ENCODE results near the gene SNAPC5. TPM values are rescaled to one million over a fixed set of nuclear protein-coding genes. Genes with fewer than 3 reads are reported as not detected.
"Not testable (repeated sequence)": the region's sequence is repeated elsewhere in the genome, so short reads cannot be mapped to it uniquely, and the experiment has no call there.

SNAPC5 gene
- total RNA-seq, 1 experiment from 2014 or later: 47.6 TPM

DNA sequence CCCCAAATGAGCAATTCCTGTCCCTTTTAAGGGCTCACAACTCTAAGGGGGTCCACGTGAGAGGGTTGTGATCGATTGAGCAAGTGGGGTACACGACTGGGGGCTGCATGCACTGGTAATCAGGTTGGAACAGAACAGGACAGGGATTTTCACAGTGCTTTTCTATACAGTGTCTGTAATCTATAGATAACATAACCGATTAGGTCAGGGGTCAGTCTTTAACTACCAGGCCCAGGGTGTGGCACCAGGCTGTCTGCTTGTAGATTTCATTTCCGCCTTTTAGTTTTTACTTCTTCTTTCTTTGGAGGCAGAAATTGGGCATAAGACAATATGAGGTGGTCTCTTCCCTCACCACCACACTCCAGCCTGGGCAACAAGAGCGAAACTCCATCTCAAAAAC is 32.3 kb downstream of the SNAPC5 start:
- Mint-ChIP-seq H3K36me3 (ENCODE audit: insufficient read depth, unreplicated experiment) (peaks cover 12% of the 10 kb centered on the region), H3K4me1 (ENCODE audit: low read depth, unreplicated experiment) (peaks cover 22% of the 10 kb centered on the region)
- DNase-seq; H3K4me3 Mint-ChIP-seq (ENCODE audit: low read depth, unreplicated experiment); H3K27ac Mint-ChIP-seq (ENCODE audit: unreplicated experiment); H3K27me3 Mint-ChIP-seq (ENCODE audit: unreplicated experiment); BruUV-seq (replicated peaks); intact Hi-C loops (cut with micrococcal nuclease; ENCODE audit: unreplicated experiment); H3K9me3 Mint-ChIP-seq (ENCODE audit: low read depth, unreplicated experiment): not testable (repeated sequence)
- CTCF ChIA-PET: interaction anchor here (0.6 kb wide), 1 partner anchor 31 kb away, joined by 5 read pairs; no protein-coding TSS in a partner anchor

DNA sequence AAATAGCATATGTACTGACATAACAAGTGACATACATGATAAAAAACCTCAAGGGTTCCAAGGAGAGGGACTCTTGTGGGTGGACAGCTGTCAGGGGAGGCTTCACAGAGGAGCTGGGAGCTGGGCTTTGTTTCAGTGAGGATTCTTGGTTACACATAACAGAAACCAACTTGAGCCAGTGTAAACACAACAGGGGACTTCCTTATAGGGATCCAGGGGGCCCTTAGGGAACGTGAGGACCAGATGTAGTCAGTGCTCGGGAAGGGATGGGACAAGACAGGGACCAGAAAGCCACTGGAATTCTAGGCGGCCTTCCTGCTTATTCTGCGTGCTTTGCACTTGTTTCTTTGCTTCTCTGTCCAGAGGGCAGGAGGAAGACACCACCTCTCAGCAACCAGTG is 34.9 kb downstream of the SNAPC5 start:
- peaks cover 12% of the 10 kb centered on the region for H3K36me3 Mint-ChIP-seq (ENCODE audit: insufficient read depth, unreplicated experiment)
- peak overlapping the region; percentile 66 for H3K27ac Mint-ChIP-seq (ENCODE audit: unreplicated experiment)
- no peaks in the 10 kb centered on the region for H3K27me3 Mint-ChIP-seq (ENCODE audit: unreplicated experiment)
- no peak for DNase-seq
- CTCF ChIA-PET: interaction anchor here (0.6 to 1.1 kb wide), 4 partner anchors 16 to 36 kb away, joined by 3 to 4 read pairs (median 3); no protein-coding TSS in a partner anchor
- H3K9me3 Mint-ChIP-seq (ENCODE audit: low read depth, unreplicated experiment): no peaks in the 10 kb centered on the region
- peaks cover 31% of the 10 kb centered on the region for H3K4me1 Mint-ChIP-seq (ENCODE audit: low read depth, unreplicated experiment)
- H3K4me3 Mint-ChIP-seq (ENCODE audit: low read depth, unreplicated experiment): no peak overlapping the region
- intact Hi-C loops (cut with micrococcal nuclease; ENCODE audit: unreplicated experiment): no loop called here
- BruUV-seq (replicated peaks): no TSS peak
- TF ChIP-seq, protein P1, sequence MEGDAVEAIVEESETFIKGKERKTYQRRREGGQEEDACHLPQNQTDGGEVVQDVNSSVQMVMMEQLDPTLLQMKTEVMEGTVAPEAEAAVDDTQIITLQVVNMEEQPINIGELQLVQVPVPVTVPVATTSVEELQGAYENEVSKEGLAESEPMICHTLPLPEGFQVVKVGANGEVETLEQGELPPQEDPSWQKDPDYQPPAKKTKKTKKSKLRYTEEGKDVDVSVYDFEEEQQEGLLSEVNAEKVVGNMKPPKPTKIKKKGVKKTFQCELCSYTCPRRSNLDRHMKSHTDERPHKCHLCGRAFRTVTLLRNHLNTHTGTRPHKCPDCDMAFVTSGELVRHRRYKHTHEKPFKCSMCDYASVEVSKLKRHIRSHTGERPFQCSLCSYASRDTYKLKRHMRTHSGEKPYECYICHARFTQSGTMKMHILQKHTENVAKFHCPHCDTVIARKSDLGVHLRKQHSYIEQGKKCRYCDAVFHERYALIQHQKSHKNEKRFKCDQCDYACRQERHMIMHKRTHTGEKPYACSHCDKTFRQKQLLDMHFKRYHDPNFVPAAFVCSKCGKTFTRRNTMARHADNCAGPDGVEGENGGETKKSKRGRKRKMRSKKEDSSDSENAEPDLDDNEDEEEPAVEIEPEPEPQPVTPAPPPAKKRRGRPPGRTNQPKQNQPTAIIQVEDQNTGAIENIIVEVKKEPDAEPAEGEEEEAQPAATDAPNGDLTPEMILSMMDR (IDR thresholded peaks at IDR 0.05; ENCODE audit: unreplicated experiment): no peak

DNA sequence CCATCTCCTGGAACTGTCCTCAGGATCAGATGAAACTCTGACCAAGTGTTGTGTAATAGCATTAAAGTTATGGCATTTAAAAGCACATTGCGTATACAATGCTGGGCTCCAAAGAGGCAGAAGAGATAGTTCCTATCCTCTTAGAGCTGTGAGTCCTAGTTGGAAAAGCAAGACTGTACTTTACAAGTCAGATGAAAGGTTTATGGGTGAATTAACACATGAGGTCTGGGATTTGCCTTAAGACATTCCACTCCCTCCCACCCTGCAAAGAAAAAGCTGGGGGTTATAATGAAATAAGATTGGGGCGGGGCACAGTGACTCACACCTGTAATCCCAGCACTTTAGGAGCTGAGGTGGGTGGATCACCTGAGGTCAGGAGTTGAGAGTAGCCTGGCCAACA is 35.6 kb downstream of the SNAPC5 start:
- CTCF ChIA-PET: interaction anchor here (0.6 to 1.1 kb wide), 4 partner anchors 15 to 37 kb away, joined by 3 to 4 read pairs (median 3); no protein-coding TSS in a partner anchor
- H3K36me3 Mint-ChIP-seq (ENCODE audit: insufficient read depth, unreplicated experiment): peaks cover 12% of the 10 kb centered on the region
- TF ChIP-seq, protein P1 (IDR thresholded peaks at IDR 0.05; ENCODE audit: unreplicated experiment): no peak
- H3K9me3 Mint-ChIP-seq (ENCODE audit: low read depth, unreplicated experiment): no peaks in the 10 kb centered on the region
- H3K4me3 Mint-ChIP-seq (ENCODE audit: low read depth, unreplicated experiment): no peak overlapping the region
- no peaks in the 10 kb centered on the region for H3K27me3 Mint-ChIP-seq (ENCODE audit: unreplicated experiment)
- intact Hi-C loops (cut with micrococcal nuclease; ENCODE audit: unreplicated experiment): no loop called here
- BruUV-seq (replicated peaks): no TSS peak
- H3K4me1 Mint-ChIP-seq (ENCODE audit: low read depth, unreplicated experiment): peaks cover 31% of the 10 kb centered on the region
- H3K27ac Mint-ChIP-seq (ENCODE audit: unreplicated experiment): peak overlapping the region; percentile 66
- peak; percentile 34 for DNase-seq

DNA sequence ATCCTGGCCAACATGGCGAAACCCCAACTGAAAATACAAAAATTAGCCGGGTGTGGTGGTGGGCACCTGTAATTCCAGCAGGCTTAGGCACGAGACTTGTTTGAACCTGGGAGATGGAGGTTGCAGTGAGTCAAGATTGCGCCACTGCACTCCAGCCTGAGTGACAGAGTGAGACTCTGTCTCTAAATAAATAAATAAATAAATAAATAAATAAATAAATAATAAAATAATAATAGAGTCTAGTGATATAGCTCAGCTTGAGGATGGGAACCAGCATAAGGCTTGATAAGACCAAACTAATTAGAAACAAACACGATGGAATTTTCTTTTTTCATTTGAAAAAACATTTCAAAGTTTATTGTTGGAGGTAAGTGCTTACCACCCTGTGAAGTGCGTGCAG is 36.3 kb downstream of the SNAPC5 start:
- CTCF ChIA-PET: interaction anchor here (1.1 kb wide), 1 partner anchor 37 kb away, joined by 4 read pairs; no protein-coding TSS in a partner anchor
- BruUV-seq (replicated peaks); H3K9me3 Mint-ChIP-seq (ENCODE audit: low read depth, unreplicated experiment); intact Hi-C loops (cut with micrococcal nuclease; ENCODE audit: unreplicated experiment); DNase-seq; H3K27me3 Mint-ChIP-seq (ENCODE audit: unreplicated experiment); H3K4me3 Mint-ChIP-seq (ENCODE audit: low read depth, unreplicated experiment): not testable (repeated sequence)
- H3K4me1 Mint-ChIP-seq (ENCODE audit: low read depth, unreplicated experiment): peaks cover 35% of the 10 kb centered on the region
- H3K27ac Mint-ChIP-seq (ENCODE audit: unreplicated experiment): peak overlapping the region; percentile 66
- peaks cover 12% of the 10 kb centered on the region for H3K36me3 Mint-ChIP-seq (ENCODE audit: insufficient read depth, unreplicated experiment)

DNA sequence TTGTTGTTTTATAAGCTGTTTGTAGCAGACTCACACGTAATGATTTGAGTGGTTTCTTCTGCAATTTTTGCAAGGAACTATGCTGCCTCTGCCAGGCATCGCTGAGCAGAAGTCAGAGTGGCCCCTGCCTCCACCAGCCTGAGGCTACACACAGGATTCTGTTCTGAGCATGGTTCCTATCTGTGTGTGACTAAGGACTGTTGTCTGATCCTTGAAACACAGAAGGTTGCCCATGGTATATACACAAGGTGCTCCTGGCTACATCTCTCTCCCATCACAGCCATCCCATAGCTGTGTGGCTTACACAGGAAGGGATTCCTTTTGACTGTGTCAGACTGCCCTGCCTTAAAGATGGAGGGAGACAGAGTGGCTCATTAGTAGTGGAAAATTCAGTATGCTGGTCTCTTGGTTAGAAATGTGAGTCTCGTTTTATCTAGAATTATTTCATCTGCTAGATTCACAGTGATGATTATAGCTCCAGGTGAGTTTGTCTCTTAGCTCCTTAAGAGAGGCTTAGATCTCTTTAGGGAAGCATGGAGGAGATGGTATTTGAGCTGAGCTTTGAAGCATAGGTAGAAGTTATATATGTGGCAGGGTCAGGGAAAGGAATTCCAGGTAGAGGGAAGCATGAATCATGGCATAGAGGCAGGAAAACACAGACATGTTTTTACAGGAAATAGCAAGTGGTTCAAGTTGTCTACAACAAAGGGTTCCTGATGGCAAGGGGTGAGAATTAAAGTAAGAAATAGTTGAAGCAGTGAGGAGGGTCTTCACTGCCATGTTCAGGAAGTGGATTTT is 37.5 kb downstream of the SNAPC5 start:
- H3K36me3 Mint-ChIP-seq (ENCODE audit: insufficient read depth, unreplicated experiment): peaks cover 12% of the 10 kb centered on the region
- DNase-seq: no peak
- intact Hi-C loops (cut with micrococcal nuclease; ENCODE audit: unreplicated experiment): no loop called here
- no peaks in the 10 kb centered on the region for H3K27me3 Mint-ChIP-seq (ENCODE audit: unreplicated experiment)
- CTCF ChIA-PET: interaction anchor here (0.5 to 1.3 kb wide), 6 partner anchors 12 to 842 kb away, joined by 3 to 5 read pairs (median 4); no protein-coding TSS in a partner anchor
- no TSS peak for BruUV-seq (replicated peaks)
- H3K4me1 Mint-ChIP-seq (ENCODE audit: low read depth, unreplicated experiment): peaks cover 42% of the 10 kb centered on the region
- H3K4me3 Mint-ChIP-seq (ENCODE audit: low read depth, unreplicated experiment): no peak overlapping the region
- H3K27ac Mint-ChIP-seq (ENCODE audit: unreplicated experiment): peak overlapping the region; percentile 9
- H3K9me3 Mint-ChIP-seq (ENCODE audit: low read depth, unreplicated experiment): no peaks in the 10 kb centered on the region
- TF ChIP-seq, protein P1 (IDR thresholded peaks at IDR 0.05; ENCODE audit: unreplicated experiment): no peak

Measured in Calu3 (cell line).